ENCODE data around the gene PROB1. TPM values are rescaled to one million over a fixed set of nuclear protein-coding genes. Genes with fewer than 3 reads are reported as not detected.

PROB1 gene
- total and polyA plus RNA-seq, 2 of the 13 experiments (the other 11 are each of a cell fraction or from before 2014, with no cell fraction given): 0.69 to 1.1 TPM

DNA sequence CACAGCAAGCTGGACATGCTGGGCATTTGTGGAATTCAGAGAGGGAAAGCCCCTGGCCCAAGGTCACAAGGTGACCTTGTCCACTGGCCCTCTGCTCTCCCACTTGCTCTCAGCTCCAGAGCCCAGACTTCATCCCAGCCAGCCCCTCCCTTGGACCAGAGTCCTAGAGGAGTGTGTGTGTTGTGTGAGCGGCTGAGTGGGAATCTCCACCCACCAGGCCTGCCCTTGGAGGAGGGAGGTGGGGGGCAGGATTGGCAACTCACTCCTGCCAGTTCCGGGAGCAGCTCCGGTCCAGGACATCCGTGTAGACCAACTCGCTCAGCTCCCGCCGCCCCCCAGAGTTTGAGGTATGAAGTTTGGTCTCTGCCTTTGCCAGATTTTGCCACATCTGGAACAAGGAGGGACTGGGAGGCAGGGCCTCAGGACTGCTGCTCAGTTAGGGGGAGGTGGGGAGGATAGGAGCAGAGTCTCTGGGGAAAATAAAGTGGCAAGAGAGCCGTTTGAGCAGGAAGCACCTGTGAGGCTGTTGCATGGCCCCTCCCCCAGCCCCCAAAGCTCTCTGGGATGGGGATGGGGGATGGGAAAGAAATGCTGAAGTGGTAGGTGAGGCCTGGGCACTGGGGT, 6.6 kb downstream of the PROB1 start (continued):
- TF ChIP-seq, protein P1, sequence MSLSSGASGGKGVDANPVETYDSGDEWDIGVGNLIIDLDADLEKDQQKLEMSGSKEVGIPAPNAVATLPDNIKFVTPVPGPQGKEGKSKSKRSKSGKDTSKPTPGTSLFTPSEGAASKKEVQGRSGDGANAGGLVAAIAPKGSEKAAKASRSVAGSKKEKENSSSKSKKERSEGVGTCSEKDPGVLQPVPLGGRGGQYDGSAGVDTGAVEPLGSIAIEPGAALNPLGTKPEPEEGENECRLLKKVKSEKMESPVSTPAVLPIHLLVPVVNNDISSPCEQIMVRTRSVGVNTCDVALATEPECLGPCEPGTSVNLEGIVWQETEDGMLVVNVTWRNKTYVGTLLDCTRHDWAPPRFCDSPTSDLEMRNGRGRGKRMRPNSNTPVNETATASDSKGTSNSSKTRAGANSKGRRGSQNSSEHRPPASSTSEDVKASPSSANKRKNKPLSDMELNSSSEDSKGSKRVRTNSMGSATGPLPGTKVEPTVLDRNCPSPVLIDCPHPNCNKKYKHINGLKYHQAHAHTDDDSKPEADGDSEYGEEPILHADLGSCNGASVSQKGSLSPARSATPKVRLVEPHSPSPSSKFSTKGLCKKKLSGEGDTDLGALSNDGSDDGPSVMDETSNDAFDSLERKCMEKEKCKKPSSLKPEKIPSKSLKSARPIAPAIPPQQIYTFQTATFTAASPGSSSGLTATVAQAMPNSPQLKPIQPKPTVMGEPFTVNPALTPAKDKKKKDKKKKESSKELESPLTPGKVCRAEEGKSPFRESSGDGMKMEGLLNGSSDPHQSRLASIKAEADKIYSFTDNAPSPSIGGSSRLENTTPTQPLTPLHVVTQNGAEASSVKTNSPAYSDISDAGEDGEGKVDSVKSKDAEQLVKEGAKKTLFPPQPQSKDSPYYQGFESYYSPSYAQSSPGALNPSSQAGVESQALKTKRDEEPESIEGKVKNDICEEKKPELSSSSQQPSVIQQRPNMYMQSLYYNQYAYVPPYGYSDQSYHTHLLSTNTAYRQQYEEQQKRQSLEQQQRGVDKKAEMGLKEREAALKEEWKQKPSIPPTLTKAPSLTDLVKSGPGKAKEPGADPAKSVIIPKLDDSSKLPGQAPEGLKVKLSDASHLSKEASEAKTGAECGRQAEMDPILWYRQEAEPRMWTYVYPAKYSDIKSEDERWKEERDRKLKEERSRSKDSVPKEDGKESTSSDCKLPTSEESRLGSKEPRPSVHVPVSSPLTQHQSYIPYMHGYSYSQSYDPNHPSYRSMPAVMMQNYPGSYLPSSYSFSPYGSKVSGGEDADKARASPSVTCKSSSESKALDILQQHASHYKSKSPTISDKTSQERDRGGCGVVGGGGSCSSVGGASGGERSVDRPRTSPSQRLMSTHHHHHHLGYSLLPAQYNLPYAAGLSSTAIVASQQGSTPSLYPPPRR (CRISPR knock-in tag; IDR thresholded peaks at IDR 0.05; ENCODE audit: borderline replicate concordance): no peak; the same call in 1 of the 2 replicates
- TF ChIP-seq GRHL1 (CRISPR knock-in tag; conservative IDR thresholded peaks at IDR 0.05) (no peak), ZNF367 (CRISPR knock-in tag; IDR thresholded peaks at IDR 0.05; ENCODE audit: borderline replicate concordance) (no peak), BHLHE40 (IDR thresholded peaks at IDR 0.05; ENCODE audit: low read length) (no peak), THAP11 (CRISPR knock-in tag; IDR thresholded peaks at IDR 0.05) (no peak; the same call in 1 of the 2 replicates), SMAD9 (CRISPR knock-in tag; IDR thresholded peaks at IDR 0.05) (no peak), CBX1 (IDR thresholded peaks at IDR 0.05; ENCODE audit: low read depth) (no peak), PHF20 (CRISPR knock-in tag; IDR thresholded peaks at IDR 0.05) (no peak), GTF2F1 (IDR thresholded peaks at IDR 0.05; ENCODE audit: low read length) (no peak), ZFP62 (CRISPR knock-in tag; IDR thresholded peaks at IDR 0.05) (no peak), ELF3 (CRISPR knock-in tag; IDR thresholded peaks at IDR 0.05) (peak; percentile 74), ZKSCAN1 (IDR thresholded peaks at IDR 0.05; ENCODE audit: low read length) (no peak), ZNF619 (CRISPR knock-in tag; IDR thresholded peaks at IDR 0.05) (no peak), ZNF7 (CRISPR knock-in tag; IDR thresholded peaks at IDR 0.05) (no peak), ZBTB20 (CRISPR knock-in tag; IDR thresholded peaks at IDR 0.05; ENCODE audit: borderline replicate concordance, low read depth) (peak; percentile 36; the same call in 1 of the 2 replicates), REL (CRISPR knock-in tag; conservative IDR thresholded peaks at IDR 0.05) (no peak)
- TF ChIP-seq, protein P2, sequence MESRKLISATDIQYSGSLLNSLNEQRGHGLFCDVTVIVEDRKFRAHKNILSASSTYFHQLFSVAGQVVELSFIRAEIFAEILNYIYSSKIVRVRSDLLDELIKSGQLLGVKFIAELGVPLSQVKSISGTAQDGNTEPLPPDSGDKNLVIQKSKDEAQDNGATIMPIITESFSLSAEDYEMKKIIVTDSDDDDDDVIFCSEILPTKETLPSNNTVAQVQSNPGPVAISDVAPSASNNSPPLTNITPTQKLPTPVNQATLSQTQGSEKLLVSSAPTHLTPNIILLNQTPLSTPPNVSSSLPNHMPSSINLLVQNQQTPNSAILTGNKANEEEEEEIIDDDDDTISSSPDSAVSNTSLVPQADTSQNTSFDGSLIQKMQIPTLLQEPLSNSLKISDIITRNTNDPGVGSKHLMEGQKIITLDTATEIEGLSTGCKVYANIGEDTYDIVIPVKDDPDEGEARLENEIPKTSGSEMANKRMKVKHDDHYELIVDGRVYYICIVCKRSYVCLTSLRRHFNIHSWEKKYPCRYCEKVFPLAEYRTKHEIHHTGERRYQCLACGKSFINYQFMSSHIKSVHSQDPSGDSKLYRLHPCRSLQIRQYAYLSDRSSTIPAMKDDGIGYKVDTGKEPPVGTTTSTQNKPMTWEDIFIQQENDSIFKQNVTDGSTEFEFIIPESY (CRISPR knock-in tag; IDR thresholded peaks at IDR 0.05): no peak
- TF ChIP-seq, protein P3, sequence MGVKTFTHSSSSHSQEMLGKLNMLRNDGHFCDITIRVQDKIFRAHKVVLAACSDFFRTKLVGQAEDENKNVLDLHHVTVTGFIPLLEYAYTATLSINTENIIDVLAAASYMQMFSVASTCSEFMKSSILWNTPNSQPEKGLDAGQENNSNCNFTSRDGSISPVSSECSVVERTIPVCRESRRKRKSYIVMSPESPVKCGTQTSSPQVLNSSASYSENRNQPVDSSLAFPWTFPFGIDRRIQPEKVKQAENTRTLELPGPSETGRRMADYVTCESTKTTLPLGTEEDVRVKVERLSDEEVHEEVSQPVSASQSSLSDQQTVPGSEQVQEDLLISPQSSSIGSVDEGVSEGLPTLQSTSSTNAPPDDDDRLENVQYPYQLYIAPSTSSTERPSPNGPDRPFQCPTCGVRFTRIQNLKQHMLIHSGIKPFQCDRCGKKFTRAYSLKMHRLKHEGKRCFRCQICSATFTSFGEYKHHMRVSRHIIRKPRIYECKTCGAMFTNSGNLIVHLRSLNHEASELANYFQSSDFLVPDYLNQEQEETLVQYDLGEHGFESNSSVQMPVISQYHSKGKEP (CRISPR knock-in tag; IDR thresholded peaks at IDR 0.05): no peak
- TF ChIP-seq, protein P4, sequence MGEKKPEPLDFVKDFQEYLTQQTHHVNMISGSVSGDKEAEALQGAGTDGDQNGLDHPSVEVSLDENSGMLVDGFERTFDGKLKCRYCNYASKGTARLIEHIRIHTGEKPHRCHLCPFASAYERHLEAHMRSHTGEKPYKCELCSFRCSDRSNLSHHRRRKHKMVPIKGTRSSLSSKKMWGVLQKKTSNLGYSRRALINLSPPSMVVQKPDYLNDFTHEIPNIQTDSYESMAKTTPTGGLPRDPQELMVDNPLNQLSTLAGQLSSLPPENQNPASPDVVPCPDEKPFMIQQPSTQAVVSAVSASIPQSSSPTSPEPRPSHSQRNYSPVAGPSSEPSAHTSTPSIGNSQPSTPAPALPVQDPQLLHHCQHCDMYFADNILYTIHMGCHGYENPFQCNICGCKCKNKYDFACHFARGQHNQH (CRISPR knock-in tag; IDR thresholded peaks at IDR 0.05): no peak
